Activated naive CD8-positive, alpha-beta T cell treated with anti-CD3 and anti-CD28 coated beads, Interleukin-2, amount 10 ng/mL, durations not matched to agents 7 days and 5 days (primary cell): Measurements from ENCODE around the gene ITGA1. TPM values are rescaled to one million over a fixed set of nuclear protein-coding genes. Genes with fewer than 3 reads are reported as not detected.
A peak's percentile ranks its signal among the peaks of the same experiment; 100 is the strongest.

Experiments used
- ATAC-seq: fragments of 150-1000 bp; cut with Tn5 transposase; one replicate; pipeline ENCODE4 v1.10.0; 2021; ENCODE audit warnings: low read depth, moderate library complexity
- POLR2A ChIA-PET: fragments of 350-600 bp; sonication (Branson Sonifier 250); formaldehyde crosslinking; loops from one replicate; lab custom pipeline; 2021; ENCODE audit warnings: antibody characterized with exemption; lab: Charles Lee
- DNase-seq: peaks from one replicate; pipeline ENCODE4 v3.0.0; 2021
- H3K27ac Mint-ChIP-seq: one replicate; pipeline ENCODE4 v1.8.0; 2022; ENCODE audit warnings: mild to moderate bottlenecking, mixed read lengths
- H3K27me3 Mint-ChIP-seq: one replicate; pipeline ENCODE4 v1.8.0; 2022; ENCODE audit warnings: mild to moderate bottlenecking, moderate library complexity, mixed read lengths
- H3K36me3 Mint-ChIP-seq: one replicate; pipeline ENCODE4 v1.8.0; 2021; ENCODE audit warnings: mild to moderate bottlenecking, mixed read lengths
- H3K4me1 Mint-ChIP-seq: one replicate; pipeline ENCODE4 v1.8.0; 2021; ENCODE audit warnings: mixed read lengths
- H3K4me3 Mint-ChIP-seq: one replicate; pipeline ENCODE4 v1.8.0; 2022; ENCODE audit warnings: mild to moderate bottlenecking, moderate library complexity, mixed read lengths
- H3K9me3 Mint-ChIP-seq: one replicate; pipeline ENCODE4 v1.8.0; 2021; ENCODE audit warnings: mixed read lengths
- total RNA-seq, 2 experiments: library from RNA; stranded (reverse); gene quantifications; one replicate each; pipeline ENCODE4 v1.2.3, GENCODE V29; 2021

The ITGA1 gene
- total RNA-seq, 2 experiments from 2014 or later: 21.7 to 23.6 TPM

GRCh38 chr5:52796516-52797103 is 8.9 kb downstream of the ITGA1 start:
- no peaks in the 10 kb centered on the region for H3K9me3 Mint-ChIP-seq

GRCh38 chr5:52798938-52799337 is 11.2 kb downstream of the ITGA1 start:
- no peak for DNase-seq
- Mint-ChIP-seq H3K4me1 (peaks cover 35% of the 10 kb centered on the region), H3K36me3 (peaks cover 16% of the 10 kb centered on the region), H3K4me3 (peak overlapping the region; percentile 97), H3K27me3 (no peaks in the 10 kb centered on the region), H3K27ac (peak overlapping the region; percentile 97), H3K9me3 (no peaks in the 10 kb centered on the region)
- POLR2A ChIA-PET: interaction anchor here (0.8 to 3.1 kb wide), 12 partner anchors 9 to 311 kb away, joined by 3 to 21 read pairs (median 4); partner anchors contain the start of genes ITGA1, MOCS2 and PELO
- ATAC-seq: no peak

More at GRCh38 chr5:52796516-52797103, 8.9 kb downstream of the ITGA1 start:
- Mint-ChIP-seq H3K27me3 (no peaks in the 10 kb centered on the region), H3K36me3 (peaks cover 15% of the 10 kb centered on the region), H3K27ac (no peak overlapping the region), H3K4me1 (peaks cover 23% of the 10 kb centered on the region), H3K4me3 (no peak overlapping the region)
- no peak for DNase-seq
- POLR2A ChIA-PET: no interaction called here
- ATAC-seq: no peak

- Mint-ChIP-seq H3K4me1 (peaks cover 40% of the 10 kb centered on the region), H3K27me3 (no peaks in the 10 kb centered on the region), H3K9me3 (no peaks in the 10 kb centered on the region), H3K27ac (peak overlapping the region; percentile 97), H3K36me3 (peaks cover 21% of the 10 kb centered on the region), H3K4me3 (peak overlapping the region; percentile 97)
- DNase-seq: no peak
- POLR2A ChIA-PET: interaction anchor here (0.6 to 3.1 kb wide), 18 partner anchors 9 to 1832 kb away, joined by 3 to 21 read pairs (median 4); partner anchors contain the start of genes ITGA1, MOCS2 and PELO
- ATAC-seq: peak; percentile 20
Measured at GRCh38 chr5:52799358-52799982, 11.8 kb downstream of the ITGA1 start.

- Mint-ChIP-seq H3K27me3 (no peaks in the 10 kb centered on the region), H3K4me3 (peak overlapping the region; percentile 97), H3K36me3 (peaks cover 22% of the 10 kb centered on the region), H3K9me3 (no peaks in the 10 kb centered on the region), H3K4me1 (peaks cover 42% of the 10 kb centered on the region), H3K27ac (peak overlapping the region; percentile 97)
- DNase-seq (peak; percentile 97), ATAC-seq (peak; percentile 89)
- POLR2A ChIA-PET: interaction anchor here (0.6 to 3.1 kb wide), 17 partner anchors 10 to 1832 kb away, joined by 3 to 21 read pairs (median 4); partner anchors contain the start of genes ITGA1, MOCS2 and PELO
Measured at GRCh38 chr5:52799983-52800393, 12.3 kb downstream of the ITGA1 start.

- Mint-ChIP-seq H3K4me1 (peaks cover 45% of the 10 kb centered on the region), H3K4me3 (peak overlapping the region; percentile 97), H3K9me3 (no peaks in the 10 kb centered on the region), H3K27ac (peak overlapping the region; percentile 97), H3K27me3 (no peaks in the 10 kb centered on the region), H3K36me3 (peaks cover 26% of the 10 kb centered on the region)
- DNase-seq: peak; percentile 69
- POLR2A ChIA-PET: interaction anchor here (0.8 to 3.1 kb wide), 10 partner anchors 11 to 231 kb away, joined by 3 to 21 read pairs (median 4); partner anchors contain the start of genes ITGA1 and PELO
- ATAC-seq: peak; percentile 59
Measured at GRCh38 chr5:52800394-52801213, 12.9 kb downstream of the ITGA1 start.

GRCh38 chr5:52801329-52801728 is 13.6 kb downstream of the ITGA1 start:
- Mint-ChIP-seq H3K4me3 (peak overlapping the region; percentile 97), H3K27me3 (no peaks in the 10 kb centered on the region), H3K9me3 (no peaks in the 10 kb centered on the region), H3K36me3 (peaks cover 26% of the 10 kb centered on the region), H3K4me1 (peaks cover 45% of the 10 kb centered on the region), H3K27ac (peak overlapping the region; percentile 97)
- no peak for DNase-seq
- ATAC-seq: no peak
- POLR2A ChIA-PET: no interaction called here

GRCh38 chr5:52802272-52802973 is 14.7 kb downstream of the ITGA1 start:
- Mint-ChIP-seq H3K27me3 (no peaks in the 10 kb centered on the region), H3K4me1 (peaks cover 42% of the 10 kb centered on the region), H3K9me3 (no peaks in the 10 kb centered on the region), H3K4me3 (peak overlapping the region; percentile 97), H3K27ac (no peak overlapping the region), H3K36me3 (peaks cover 24% of the 10 kb centered on the region)
- no peak for DNase-seq
- no peak for ATAC-seq
- POLR2A ChIA-PET: no interaction called here

- Mint-ChIP-seq H3K4me3 (peak overlapping the region; percentile 59), H3K4me1 (peaks cover 39% of the 10 kb centered on the region), H3K36me3 (peaks cover 25% of the 10 kb centered on the region), H3K9me3 (no peaks in the 10 kb centered on the region), H3K27ac (no peak overlapping the region), H3K27me3 (no peaks in the 10 kb centered on the region)
- POLR2A ChIA-PET: no interaction called here
- no peak for DNase-seq
- ATAC-seq: no peak
Measured at GRCh38 chr5:52802974-52803336, 15.2 kb downstream of the ITGA1 start.

- DNase-seq: no peak
- H3K9me3 Mint-ChIP-seq: no peaks in the 10 kb centered on the region
- POLR2A ChIA-PET: no interaction called here
- H3K27me3 Mint-ChIP-seq: no peaks in the 10 kb centered on the region
- H3K4me3 Mint-ChIP-seq: no peak overlapping the region
- peaks cover 26% of the 10 kb centered on the region for H3K36me3 Mint-ChIP-seq
- no peak overlapping the region for H3K27ac Mint-ChIP-seq
- ATAC-seq: no peak
- H3K4me1 Mint-ChIP-seq: peaks cover 29% of the 10 kb centered on the region
Measured at GRCh38 chr5:52804387-52804791, 16.7 kb downstream of the ITGA1 start.

- Mint-ChIP-seq H3K27ac (no peak overlapping the region), H3K27me3 (no peaks in the 10 kb centered on the region), H3K9me3 (no peaks in the 10 kb centered on the region), H3K4me3 (no peak overlapping the region), H3K4me1 (peaks cover 29% of the 10 kb centered on the region), H3K36me3 (peaks cover 26% of the 10 kb centered on the region)
- ATAC-seq (no peak), DNase-seq (no peak)
- POLR2A ChIA-PET: no interaction called here
Measured at GRCh38 chr5:52804981-52805380, 17.3 kb downstream of the ITGA1 start.

GRCh38 chr5:52805615-52806014 is 17.9 kb downstream of the ITGA1 start:
- Mint-ChIP-seq H3K36me3 (peaks cover 25% of the 10 kb centered on the region), H3K9me3 (no peaks in the 10 kb centered on the region), H3K27me3 (no peaks in the 10 kb centered on the region), H3K4me1 (peaks cover 30% of the 10 kb centered on the region), H3K27ac (no peak overlapping the region), H3K4me3 (no peak overlapping the region)
- no peak for ATAC-seq
- no peak for DNase-seq
- POLR2A ChIA-PET: no interaction called here

- H3K9me3 Mint-ChIP-seq: no peaks in the 10 kb centered on the region
- no peak overlapping the region for H3K27ac Mint-ChIP-seq
Measured at GRCh38 chr5:52807037-52807436, 19.3 kb downstream of the ITGA1 start.

GRCh38 chr5:52807723-52808122 is 20.0 kb downstream of the ITGA1 start:
- DNase-seq (no peak), ATAC-seq (no peak)
- H3K36me3 Mint-ChIP-seq: peaks cover 17% of the 10 kb centered on the region
- no peaks in the 10 kb centered on the region for H3K27me3 Mint-ChIP-seq
- no peak overlapping the region for H3K27ac Mint-ChIP-seq
- POLR2A ChIA-PET: no interaction called here
- no peak overlapping the region for H3K4me3 Mint-ChIP-seq
- H3K9me3 Mint-ChIP-seq: no peaks in the 10 kb centered on the region
- peaks cover 21% of the 10 kb centered on the region for H3K4me1 Mint-ChIP-seq

More at GRCh38 chr5:52807037-52807436, 19.3 kb downstream of the ITGA1 start:
- no peaks in the 10 kb centered on the region for H3K27me3 Mint-ChIP-seq
- peaks cover 17% of the 10 kb centered on the region for H3K36me3 Mint-ChIP-seq
- ATAC-seq (no peak), DNase-seq (no peak)
- H3K4me3 Mint-ChIP-seq: no peak overlapping the region
- POLR2A ChIA-PET: no interaction called here
- peaks cover 24% of the 10 kb centered on the region for H3K4me1 Mint-ChIP-seq
